ENCODE results near the gene AURKA.
"Not testable (repeated sequence)": the region's sequence is repeated elsewhere in the genome, so short reads cannot be mapped to it uniquely, and the experiment has no call there.

Gene AURKA

GRCh38 chr20:56348305-56348693 lies 43.7 kb downstream of the AURKA start:
- no peak for DNase-seq (ENCODE audit: low read depth)
- in situ Hi-C loops (cut with HindIII; ENCODE audit: low sequenced_read_pairs) = no loop called here
- H3K4me3 ChIP-seq (ENCODE audit: low read depth, low read length) = no peak overlapping the region
- no peak for TF ChIP-seq CTCF (IDR thresholded peaks at IDR 0.05; ENCODE audit: low read depth, low read length, missing control alignments)

- in situ Hi-C loops (cut with HindIII; ENCODE audit: low sequenced_read_pairs) = no loop called here
- no peak for TF ChIP-seq CTCF (IDR thresholded peaks at IDR 0.05; ENCODE audit: low read depth, low read length, missing control alignments)
- DNase-seq (ENCODE audit: low read depth) = no peak
Observed at GRCh38 chr20:56347628-56348304, 44.2 kb downstream of the AURKA start.

GRCh38 chr20:56345911-56346310 lies 46.1 kb downstream of the AURKA start:
- DNase-seq (ENCODE audit: low read depth) = no peak
- in situ Hi-C loops (cut with HindIII; ENCODE audit: low sequenced_read_pairs) = no loop called here
- H3K4me3 ChIP-seq (ENCODE audit: low read depth, low read length) = no peak overlapping the region
- no peak for TF ChIP-seq CTCF (IDR thresholded peaks at IDR 0.05; ENCODE audit: low read depth, low read length, missing control alignments)

More at GRCh38 chr20:56347628-56348304, 44.2 kb downstream of the AURKA start:
- H3K4me3 ChIP-seq (ENCODE audit: low read depth, low read length) = no peak overlapping the region

- peak; percentile 63 for TF ChIP-seq CTCF (IDR thresholded peaks at IDR 0.05; ENCODE audit: low read depth, low read length, missing control alignments)
- in situ Hi-C loops (cut with HindIII; ENCODE audit: low sequenced_read_pairs) = no loop called here
- DNase-seq (ENCODE audit: low read depth) = peak; percentile 5
- H3K4me3 ChIP-seq (ENCODE audit: low read depth, low read length) = no peak overlapping the region
Observed at GRCh38 chr20:56343861-56344381, 48.1 kb downstream of the AURKA start.

- no peak for DNase-seq (ENCODE audit: low read depth)
- no peak for TF ChIP-seq CTCF (IDR thresholded peaks at IDR 0.05; ENCODE audit: low read depth, low read length, missing control alignments)
- in situ Hi-C loops (cut with HindIII; ENCODE audit: low sequenced_read_pairs) = no loop called here
- no peak overlapping the region for H3K4me3 ChIP-seq (ENCODE audit: low read depth, low read length)
Observed at GRCh38 chr20:56342783-56343182, 49.2 kb downstream of the AURKA start.

GRCh38 chr20:56336709-56337108 lies 55.3 kb downstream of the AURKA start:
- H3K4me3 ChIP-seq (ENCODE audit: low read depth, low read length); DNase-seq (ENCODE audit: low read depth); in situ Hi-C loops (cut with HindIII; ENCODE audit: low sequenced_read_pairs): not testable (repeated sequence)

GRCh38 chr20:56328861-56329260 lies 63.2 kb downstream of the AURKA start:
- in situ Hi-C loops (cut with HindIII; ENCODE audit: low sequenced_read_pairs) = no loop called here
- no peak for DNase-seq (ENCODE audit: low read depth)
- no peak overlapping the region for H3K4me3 ChIP-seq (ENCODE audit: low read depth, low read length)
- TF ChIP-seq CTCF (IDR thresholded peaks at IDR 0.05; ENCODE audit: low read depth, low read length, missing control alignments) = no peak

Data from astrocyte of the cerebellum (primary cell).